HG02759 (cell line): ENCODE data around the gene SUMF2.
"Not testable (repeated sequence)": the region's sequence is repeated elsewhere in the genome, so short reads cannot be mapped to it uniquely, and the experiment has no call there.

Source experiments
- ATAC-seq: cut with Tn5 transposase; IDR thresholded peaks from one replicate; pipeline ENCODE4 v1.9.1; 2021; ENCODE audit warnings: mild to moderate bottlenecking, moderate library complexity; ENCODE audit not compliant: unreplicated experiment

The SUMF2 gene

DNA sequence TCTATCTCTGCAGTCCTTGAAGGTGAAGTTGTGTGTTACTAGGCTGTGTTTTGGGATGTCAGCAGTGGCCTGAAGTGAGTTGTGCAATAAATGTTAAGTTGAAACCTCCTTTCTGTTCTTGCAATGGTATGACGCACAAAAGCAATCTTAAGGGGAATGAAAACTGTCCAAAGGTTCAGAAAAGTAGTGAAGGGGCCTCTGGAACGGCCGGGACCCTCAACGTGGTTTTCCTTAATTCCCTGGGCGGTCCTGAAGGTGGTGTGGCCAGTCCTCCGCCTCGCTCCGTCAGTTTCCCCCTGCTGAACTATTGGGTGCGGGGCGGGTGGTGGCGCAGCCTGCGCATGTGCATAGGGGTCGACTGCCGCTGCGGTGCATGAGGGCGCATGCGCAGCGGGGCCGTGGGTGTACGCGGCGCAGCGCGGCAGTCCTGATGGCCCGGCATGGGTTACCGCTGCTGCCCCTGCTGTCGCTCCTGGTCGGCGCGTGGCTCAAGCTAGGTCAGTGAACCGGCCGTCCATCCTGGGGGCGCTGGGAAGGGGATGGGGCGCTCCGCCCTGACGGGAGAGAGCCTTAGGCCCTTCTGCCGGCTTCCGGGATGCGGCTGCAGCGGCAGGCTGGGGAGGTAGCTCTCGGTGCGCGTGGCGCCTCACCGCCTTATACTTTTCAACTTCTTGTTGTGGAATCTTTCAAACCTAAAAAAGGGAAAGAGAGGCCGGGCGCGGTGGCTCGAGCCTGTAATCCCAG is at the start of gene SUMF2:
TSS of gene SUMF2 (plus strand) at position 405 of the 744 bp plus-strand sequence. CDS start at position 431, 26 bp downstream.
- peak; percentile 90 for ATAC-seq

DNA sequence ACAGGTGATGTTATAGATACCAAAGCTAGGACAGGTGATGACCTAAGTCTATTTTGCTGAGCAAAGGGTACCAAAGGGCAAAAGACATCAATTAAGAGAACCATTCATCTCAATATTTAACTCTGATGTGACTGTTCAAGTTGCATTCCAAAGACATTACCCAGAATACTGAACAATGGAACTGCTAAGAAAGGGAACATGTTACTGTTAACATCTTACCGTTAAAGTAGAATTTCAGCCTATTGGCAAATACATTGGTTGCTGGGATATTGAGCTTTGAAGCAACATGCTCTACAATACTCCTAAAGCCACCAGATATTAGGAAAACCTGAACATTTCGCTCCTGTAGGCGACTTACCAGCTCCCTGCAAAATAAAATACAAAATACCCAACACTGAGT is 47.1 kb upstream of the SUMF2 start:
- not testable (repeated sequence) for ATAC-seq

DNA sequence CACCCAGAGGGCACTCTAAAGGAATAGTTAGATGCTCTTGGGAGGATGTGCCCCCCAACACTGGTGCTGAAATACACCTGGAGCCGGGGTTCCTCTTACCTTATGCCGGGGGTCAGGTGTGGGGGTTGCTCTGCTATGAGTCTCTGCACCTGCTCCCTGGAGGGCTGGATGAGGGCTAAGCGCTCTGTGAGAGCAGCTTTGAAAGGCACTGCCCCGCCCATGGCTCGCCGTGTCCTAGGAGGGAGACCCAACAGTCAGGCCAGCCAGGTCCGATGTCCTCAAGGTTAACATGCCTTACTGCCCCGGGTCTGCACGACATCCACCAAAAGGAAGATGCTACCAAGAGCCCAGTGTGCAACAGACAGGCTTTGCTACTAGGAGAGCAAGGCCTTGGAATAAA is 44.6 kb upstream of the SUMF2 start:
- ATAC-seq, result no peak

DNA sequence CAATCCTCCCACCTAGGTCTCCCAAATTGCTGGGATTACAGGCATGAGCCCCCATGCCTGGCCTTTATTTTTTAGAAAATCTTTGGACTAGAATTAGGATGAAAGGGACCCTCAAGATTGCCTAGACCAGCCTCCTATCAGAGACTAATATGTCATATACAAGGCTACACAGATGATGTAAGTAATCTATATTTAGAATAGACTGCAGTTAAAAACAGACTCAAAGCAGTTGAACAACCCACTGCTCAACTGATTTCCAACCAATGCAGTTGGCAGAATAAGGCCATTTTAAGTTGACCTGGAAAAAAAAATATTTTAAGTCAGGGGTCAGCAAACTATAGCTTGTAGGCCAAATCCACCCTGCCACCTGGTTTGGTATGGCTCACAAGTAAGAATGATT is 40.6 kb upstream of the SUMF2 start:
- no peak for ATAC-seq

DNA sequence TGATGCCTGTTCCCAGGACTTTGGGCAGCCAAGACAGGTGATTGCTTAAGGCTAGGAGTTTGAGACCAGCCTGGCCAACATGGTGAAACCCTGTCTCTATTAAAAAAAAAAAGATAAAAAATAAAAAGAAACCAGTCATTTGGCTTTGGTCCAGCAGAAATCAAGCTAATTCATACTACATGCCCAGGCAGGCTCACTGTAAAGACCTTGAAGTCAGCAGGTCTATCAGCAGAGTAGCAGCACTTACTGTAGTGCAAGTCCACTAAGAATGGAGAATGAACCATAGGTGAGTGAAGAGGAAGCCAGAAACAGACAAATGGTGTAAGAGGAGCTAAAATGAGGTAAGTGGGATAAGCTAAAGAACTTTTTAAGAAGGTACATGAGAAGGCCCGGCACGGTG is 37.5 kb upstream of the SUMF2 start:
- ATAC-seq, result no peak

DNA sequence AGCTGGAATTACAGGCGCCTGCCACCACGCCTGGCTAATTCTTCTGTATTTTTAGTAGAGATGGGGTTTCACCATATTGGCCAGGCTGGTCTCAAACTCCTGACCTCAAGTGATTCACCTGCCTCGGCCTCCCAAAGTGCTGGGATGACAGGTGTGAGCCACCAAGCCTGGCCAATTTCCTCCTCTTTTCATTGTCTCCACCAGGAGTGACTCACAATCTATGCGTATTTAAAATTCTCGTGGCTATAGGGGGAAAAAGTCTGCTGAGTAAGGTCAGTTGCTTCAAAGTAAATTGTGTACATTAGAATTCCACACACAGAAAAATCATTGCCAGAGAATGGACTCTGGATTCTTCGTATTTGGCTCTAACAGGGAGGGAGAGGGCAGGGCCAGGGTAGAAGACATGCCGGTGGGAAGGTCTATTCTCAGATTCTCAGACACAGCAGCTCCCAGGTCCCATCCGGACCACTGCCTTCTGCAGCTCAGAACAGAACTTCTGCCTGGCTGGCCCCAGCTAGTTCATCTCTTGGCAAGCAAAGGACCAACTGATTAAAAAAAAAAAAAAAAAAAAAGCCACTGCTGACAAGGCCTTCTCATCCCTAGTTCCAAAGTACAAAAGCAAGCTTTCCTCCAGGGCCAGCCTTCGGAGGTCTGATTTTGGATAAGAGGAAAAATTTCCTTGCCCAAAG is 35.0 kb upstream of the SUMF2 start:
- no peak for ATAC-seq

DNA sequence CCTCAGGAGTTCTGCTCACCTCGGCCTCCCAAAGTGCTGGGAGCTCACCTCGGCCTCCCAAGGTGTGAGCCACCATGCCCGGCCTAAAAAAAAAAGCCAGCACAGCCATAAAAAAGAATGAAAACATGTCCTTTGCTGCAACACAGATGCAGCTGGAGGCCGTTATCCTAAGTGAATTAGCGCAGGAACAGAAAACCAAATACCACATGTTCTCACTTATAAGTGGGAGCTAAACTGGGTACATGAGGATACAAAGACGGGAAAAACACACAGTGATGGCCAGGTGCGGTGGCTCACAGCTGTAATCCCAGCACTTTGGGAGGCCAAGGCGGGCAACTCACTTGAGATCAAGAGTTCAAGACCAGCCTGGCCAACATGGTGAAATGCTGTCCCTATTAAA is 33.7 kb upstream of the SUMF2 start:
- ATAC-seq, result no peak

DNA sequence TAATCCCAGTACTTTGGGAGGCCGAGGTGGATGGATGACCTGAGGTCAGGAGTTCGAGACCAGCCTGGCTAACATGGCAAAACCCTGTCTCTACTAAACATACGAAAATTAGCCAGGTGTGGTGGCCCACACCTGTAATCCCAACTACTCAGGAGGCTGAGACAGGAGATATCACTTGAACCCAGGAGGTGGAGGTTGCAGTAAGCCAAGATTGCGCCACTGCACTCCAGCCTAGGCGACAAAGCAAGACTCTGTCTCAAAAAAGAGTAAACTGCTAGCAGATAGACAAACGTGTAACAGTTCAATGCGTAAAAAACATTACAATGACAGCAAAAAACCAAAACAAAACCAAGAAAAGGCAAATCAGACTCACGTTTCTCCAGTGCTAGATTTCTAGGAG is 32.5 kb upstream of the SUMF2 start:
- not testable (repeated sequence) for ATAC-seq

DNA sequence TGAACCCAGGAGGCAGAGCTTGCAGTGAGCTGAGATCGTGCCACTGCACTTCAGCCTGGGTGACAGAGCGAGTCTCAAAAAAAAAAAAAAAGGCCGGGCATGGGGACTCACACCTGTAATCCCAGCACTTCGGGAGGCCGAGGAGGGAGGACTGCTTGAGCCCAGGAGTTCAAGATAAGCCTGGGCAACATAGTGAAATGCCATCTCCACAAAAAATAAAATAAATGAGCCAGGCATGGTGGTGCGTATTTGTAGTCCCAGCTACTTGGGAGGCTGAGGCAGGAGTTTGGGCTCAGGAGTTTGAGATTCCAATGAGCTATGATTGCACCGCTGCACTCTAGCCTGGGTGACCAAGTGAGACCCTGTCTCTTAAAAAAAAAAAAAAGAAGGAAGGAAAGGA is 31.5 kb upstream of the SUMF2 start:
- ATAC-seq, result not testable (repeated sequence)

DNA sequence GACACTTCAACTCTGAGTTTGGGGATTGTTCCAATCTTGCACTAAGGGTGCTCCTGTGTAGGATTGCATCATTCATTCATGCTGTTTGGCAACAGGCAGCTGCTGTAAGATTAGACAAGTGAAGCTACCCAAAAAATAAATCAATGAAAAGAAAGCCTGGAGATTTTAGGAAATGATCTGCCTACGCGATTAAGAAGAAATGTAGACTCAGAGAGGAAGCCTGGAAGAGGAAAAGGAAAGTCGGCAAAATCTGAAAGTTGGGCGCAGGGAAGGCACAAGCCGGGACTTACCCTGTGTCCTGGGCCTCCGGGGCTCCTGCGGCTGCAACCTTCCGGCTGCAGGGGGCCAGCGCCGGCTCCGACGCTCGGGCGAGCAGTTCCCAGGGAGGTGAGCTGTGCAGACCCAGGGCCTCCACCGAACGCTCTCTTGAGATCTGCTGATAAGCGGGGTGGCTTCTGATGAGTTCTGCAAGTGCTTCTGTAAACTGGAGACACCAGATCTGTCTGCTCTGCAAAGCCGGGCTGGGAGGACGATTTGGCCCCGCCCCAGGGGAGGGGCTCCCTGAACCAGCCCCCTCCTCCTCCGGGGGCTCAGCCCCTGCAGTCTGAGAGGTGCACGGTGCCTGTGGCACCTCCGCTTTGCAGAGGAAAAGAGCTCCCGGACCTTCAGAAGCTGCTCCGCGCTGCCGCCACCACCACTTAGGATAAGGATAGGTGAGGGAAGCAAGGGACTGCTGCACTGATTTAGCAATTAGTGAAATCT is 30.2 kb upstream of the SUMF2 start:
- peak; percentile 99 for ATAC-seq

DNA sequence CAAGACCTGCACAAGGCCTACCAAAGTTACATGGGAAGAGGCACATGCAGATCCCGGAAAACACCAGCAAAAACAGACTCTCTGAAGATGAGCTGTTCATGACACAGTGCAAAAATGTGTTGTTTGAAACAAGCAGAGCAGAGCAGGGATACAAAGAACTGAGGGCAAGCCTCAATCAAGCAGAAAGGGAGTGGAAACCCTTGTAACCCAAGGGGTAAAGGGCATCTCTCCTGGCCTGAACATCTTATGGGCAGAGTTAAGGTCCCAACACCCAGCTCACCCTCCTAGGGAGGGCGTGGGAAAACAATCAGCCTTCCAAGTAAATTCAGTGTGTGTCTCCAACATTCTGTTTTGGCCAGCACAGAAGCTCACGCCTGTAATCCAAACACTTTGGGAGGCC is 23.4 kb upstream of the SUMF2 start:
- no peak for ATAC-seq

DNA sequence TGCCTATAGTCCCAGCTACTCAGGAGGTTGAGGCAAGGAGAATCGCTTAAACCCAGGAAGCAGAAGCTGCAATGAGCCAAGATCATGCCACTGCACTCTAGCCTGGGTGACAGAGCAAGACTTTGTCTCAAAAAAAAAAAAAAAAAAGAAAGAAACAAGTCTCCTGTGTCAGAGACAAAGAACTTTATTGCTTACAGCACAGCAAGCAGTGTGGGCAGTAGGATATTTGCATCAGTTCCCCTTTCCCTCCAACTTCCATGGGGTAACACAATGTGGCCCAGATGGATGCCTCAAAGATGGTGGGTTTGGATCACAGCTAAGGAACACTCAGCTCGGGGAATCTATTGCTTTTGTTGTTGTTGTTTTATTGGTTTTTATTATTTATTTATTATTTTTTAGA is 18.3 kb upstream of the SUMF2 start:
- ATAC-seq, result not testable (repeated sequence)

DNA sequence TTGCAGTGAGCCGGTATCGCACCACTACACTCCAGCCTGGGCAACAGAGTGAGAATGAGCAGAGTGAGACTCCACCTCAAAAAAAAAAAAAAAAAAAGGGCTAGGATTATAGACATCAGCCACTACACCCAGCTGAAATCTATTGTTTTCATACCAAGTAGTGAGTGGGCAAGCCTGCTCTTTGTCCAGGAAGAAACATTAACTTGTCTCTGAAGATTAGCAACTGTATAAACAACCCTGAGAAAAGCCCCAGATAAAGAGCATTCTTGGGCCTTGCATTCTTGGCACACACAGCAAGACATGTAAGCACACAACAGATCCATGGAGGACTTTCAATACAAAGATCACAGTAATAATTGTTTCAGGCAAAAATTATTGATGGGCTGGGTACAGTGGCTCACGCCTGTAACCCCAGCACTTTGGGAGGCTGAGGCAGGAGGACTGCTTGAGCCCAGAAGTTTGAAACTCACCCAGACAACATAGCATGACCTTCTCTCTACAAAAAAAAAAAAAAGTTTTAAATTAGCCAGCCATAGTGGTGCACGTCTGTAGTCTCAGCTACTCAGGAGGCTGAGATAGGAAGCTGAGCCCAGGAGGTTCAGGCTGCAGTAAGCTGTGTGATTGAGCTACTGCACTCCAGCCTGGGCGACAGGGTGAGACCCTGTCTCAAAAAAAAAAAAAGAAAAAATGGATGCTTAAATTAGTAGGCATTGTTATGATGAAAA is 17.2 kb upstream of the SUMF2 start:
- no peak for ATAC-seq

DNA sequence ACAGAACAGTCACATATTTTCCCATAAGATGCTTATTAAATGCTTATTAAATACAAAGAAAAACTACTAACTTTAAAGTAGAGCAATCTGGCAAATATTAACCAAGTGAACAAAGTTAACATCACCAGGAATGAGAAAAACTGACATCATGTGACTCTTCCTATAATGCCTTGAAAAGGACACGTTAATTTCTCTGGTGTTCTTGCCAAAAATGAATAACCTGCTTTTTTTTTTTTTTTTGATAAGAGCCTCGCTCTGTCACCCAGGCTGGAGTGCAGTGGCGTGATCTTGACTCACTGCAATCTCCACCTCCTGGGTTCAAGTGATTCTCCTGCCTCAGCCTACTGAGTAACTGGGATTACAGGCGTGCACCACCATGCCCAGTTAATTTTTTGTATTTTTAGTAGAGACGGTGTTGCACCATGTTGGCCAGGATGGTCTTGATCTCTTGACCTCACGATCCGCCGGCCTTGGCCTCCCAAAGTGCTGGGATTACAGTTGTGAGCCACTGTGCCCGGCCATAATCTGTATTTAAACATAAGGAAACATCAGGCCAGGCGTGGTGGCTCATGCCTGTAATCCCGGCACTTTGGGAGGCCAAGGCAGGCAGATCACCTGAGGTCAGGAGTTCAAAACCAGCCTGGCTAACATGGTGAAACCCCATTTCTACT is 16.5 kb upstream of the SUMF2 start:
- not testable (repeated sequence) for ATAC-seq

DNA sequence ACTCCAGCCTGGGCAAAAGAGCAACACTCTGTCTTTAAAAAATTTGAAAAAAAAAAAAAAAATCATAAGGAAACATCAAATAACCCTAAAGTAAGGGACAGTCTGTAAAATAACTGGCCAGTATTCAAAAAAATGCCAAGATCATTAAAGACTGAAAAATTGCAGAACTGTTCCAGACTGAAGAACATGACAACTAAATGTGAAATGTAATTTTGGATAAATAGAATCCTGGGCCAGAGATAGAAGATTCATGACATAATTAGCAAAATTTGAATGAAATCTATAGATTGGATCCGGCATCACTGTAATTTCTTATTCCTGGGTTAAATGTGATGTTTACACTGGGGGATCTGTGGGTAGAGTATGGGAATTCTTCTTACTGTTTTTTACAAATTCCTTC is 15.8 kb upstream of the SUMF2 start:
- ATAC-seq, result no peak

DNA sequence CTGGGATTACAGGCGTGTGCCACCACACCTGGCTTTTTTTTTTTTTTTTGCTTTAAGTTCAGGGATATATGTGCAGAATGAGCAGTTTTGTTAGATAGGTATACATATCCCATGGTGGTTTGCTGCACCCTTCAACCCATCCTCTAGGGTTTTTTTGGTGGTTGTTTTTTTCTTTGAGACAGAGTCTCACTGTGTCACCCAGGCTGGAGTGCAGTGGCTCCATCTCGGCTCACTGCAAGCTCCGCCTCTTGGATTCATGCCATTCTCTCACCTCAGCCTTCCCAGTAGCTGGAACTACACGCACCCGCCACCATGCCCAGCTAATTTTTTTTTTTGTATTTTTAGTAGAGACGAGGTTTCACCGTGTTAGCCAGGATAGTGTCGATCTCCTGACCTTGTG is 15.3 kb upstream of the SUMF2 start:
- not testable (repeated sequence) for ATAC-seq

DNA sequence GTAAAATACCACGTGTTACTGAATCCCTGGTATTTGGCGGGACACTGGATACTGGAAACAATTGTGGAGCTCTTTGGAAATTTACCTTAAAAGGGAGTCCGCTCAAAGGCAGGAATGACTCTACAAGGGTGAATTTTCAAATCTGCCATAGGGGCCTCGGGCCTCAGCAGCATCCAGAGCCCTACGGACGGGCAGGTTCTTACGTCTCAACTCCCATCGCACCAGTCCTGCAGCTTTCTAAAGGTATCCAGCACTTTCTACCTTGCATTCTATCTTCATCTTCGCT is 13.1 kb upstream of the SUMF2 start:
- ATAC-seq, result no peak

DNA sequence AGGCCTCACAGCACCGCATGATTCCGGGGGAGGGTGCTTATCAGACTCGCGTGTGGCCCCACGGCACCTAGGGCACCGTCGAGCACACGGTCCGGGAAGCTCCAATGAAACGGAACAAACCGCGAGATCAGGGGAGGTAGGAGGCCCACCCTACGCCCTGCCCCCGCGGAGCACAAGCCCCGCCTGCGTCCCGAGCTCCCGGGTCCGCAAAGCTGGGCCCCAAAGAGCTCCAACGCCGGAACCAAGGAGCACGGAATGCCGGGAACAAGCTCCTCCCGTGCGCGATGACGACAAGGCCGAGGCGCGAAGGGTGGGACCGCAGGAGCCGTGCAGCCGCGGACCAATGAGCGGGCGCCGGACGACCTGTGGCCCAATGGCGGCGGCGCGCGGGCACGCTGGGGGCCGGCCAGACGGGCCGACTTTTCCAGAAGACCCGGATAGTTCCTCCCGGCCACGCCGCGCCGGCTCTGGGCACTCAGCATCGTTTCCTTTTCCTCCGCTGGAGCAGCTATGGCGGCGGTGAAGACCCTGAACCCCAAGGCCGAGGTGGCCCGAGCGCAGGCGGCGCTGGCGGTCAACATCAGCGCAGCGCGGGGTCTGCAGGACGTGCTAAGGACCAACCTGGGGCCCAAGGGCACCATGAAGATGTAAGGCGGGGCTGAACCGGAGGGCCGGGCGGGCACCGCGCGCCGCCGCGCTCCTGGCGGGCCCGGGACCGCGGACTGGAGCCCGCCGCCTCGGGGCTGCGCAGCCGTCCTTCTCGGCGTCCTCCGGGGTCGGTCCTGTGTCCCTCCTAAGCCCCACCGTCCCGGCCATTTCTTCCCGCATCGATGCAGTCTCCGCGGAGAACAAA is 12.5 kb upstream of the SUMF2 start, which contains the start of the genes CCT6A and PSPH:
TSS of gene CCT6A (plus strand) at position 427 of the 853 bp plus-strand sequence. CDS start at position 511, 84 bp downstream.
TSS of gene PSPH (minus strand) at position 106 of the 853 bp plus-strand sequence. CDS start 30,232 bp downstream, outside the sequence.
- peak; percentile 96 for ATAC-seq

DNA sequence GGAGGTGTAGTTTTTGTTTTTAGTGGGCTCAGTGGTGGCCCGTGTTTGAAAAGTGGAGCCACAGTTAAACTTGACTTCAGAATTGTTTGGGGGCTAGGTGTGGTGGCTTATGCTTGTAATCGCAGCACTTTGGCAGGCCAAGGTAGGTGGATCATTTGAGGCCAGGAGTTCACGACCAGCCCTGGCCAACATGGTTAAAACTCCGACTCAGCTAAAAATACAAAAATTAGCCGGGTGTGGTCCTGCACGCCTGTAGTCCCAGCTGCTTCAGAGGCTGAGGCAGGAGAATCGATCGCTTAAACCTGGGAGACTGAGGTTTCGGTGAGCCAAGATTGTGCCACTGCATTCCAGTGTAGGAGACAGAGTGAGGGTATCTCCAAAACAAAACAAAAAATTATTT is 10.7 kb upstream of the SUMF2 start:
- no peak for ATAC-seq

DNA sequence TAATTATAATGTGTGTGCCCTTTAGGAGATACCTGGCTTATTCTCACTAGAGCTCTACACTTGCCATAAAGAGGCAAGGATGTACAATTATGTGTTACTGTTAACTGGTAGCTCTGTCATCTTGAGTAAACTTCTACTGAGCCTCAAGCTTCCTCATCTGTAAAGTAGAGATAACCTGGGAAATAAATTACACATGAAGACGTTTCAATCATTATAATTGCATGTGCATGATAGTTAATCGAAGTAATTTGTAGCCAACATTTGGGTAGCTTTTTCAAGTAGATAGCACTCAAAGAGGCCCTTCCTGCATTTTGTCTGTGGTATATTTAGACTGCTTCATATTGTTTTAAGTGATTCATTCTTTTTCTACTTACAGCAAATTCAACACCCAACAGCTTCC is 10.1 kb upstream of the SUMF2 start:
- no peak for ATAC-seq
